ENCODE measurements around the gene JUNB.

The JUNB gene

GRCh38 chr19:12791345-12792050 is at the start of gene JUNB:
Gene JUNB (plus strand): TSS chr19:12791486. CDS start chr19:12791772, 286 bp downstream.
- peak; percentile 95 to 96 for DNase-seq (ENCODE audit: low read depth in 2 of 2)

GRCh38 chr19:12745166-12745897 is 46.0 kb upstream of the JUNB start:
- DNase-seq (ENCODE audit: low read depth in 2 of 2): no peak

GRCh38 chr19:12748489-12748888 is 42.8 kb upstream of the JUNB start:
- no peak for DNase-seq (ENCODE audit: low read depth in 2 of 2)

- DNase-seq (ENCODE audit: low read depth in 2 of 2): no peak
Measured at GRCh38 chr19:12749938-12750521, 41.3 kb upstream of the JUNB start.

GRCh38 chr19:12750851-12751250 is 40.4 kb upstream of the JUNB start:
- no peak for DNase-seq (ENCODE audit: low read depth in 2 of 2)

- DNase-seq (ENCODE audit: low read depth in 2 of 2): no peak
Measured at GRCh38 chr19:12751635-12752034, 39.7 kb upstream of the JUNB start, which contains the start of gene BEST2. Gene BEST2 (plus strand): TSS chr19:12751791. CDS start chr19:12752593, 802 bp downstream.

GRCh38 chr19:12752056-12752781 is 39.1 kb upstream of the JUNB start:
- DNase-seq (ENCODE audit: low read depth in 2 of 2): no peak

- DNase-seq (ENCODE audit: low read depth in 2 of 2): no peak
Measured at GRCh38 chr19:12754465-12755196, 36.7 kb upstream of the JUNB start.

GRCh38 chr19:12756150-12756883 is 35.0 kb upstream of the JUNB start:
- no peak for DNase-seq (ENCODE audit: low read depth in 2 of 2)

- DNase-seq (ENCODE audit: low read depth in 2 of 2): peak; percentile 44 to 46
Measured at GRCh38 chr19:12757544-12758274, 33.6 kb upstream of the JUNB start.

- DNase-seq (ENCODE audit: low read depth in 2 of 2): no peak
Measured at GRCh38 chr19:12759686-12760085, 31.6 kb upstream of the JUNB start.

- DNase-seq (ENCODE audit: low read depth in 2 of 2): no peak
Measured at GRCh38 chr19:12763100-12763499, 28.2 kb upstream of the JUNB start.

- no peak for DNase-seq (ENCODE audit: low read depth in 2 of 2)
Measured at GRCh38 chr19:12764698-12765097, 26.6 kb upstream of the JUNB start.

GRCh38 chr19:12766051-12766521 is 25.2 kb upstream of the JUNB start:
- DNase-seq (ENCODE audit: low read depth in 2 of 2): peak; percentile 69 to 82

GRCh38 chr19:12767150-12767549 is 24.1 kb upstream of the JUNB start:
- no peak for DNase-seq (ENCODE audit: low read depth in 2 of 2)

- no peak for DNase-seq (ENCODE audit: low read depth in 2 of 2)
Measured at GRCh38 chr19:12767666-12768065, 23.6 kb upstream of the JUNB start.

- DNase-seq (ENCODE audit: low read depth in 2 of 2): peak in 1 of 2 donors; percentile 47
Measured at GRCh38 chr19:12769689-12770088, 21.6 kb upstream of the JUNB start.

- DNase-seq (ENCODE audit: low read depth in 2 of 2): no peak
Measured at GRCh38 chr19:12770922-12771321, 20.4 kb upstream of the JUNB start.

- DNase-seq (ENCODE audit: low read depth in 2 of 2): no peak
Measured at GRCh38 chr19:12772323-12772722, 19.0 kb upstream of the JUNB start.

GRCh38 chr19:12773571-12773970 is 17.7 kb upstream of the JUNB start:
- DNase-seq (ENCODE audit: low read depth in 2 of 2): no peak

Data from activated CD4-positive, alpha-beta T cell treated with anti-CD3 and anti-CD28 coated beads for 24 hours (primary cell).